Loucy (cell line): ENCODE data around the gene ALK.

Experiments used
- H2AFZ ChIP-seq: fragments of 200-600 bp; sonication (generic); 2 replicates; pipeline ENCODE4 v1.6.0; 2016; ENCODE audit warnings: antibody characterized with exemption, mild to moderate bottlenecking, low read length, moderate library complexity
- H3F3A ChIP-seq: fragments of 200-600 bp; 2 replicates; pipeline ENCODE4 v1.6.0; 2016; ENCODE audit warnings: antibody characterized with exemption, low read depth, mild to moderate bottlenecking
- H3K27me3 ChIP-seq: fragments of 200-600 bp; sonication (generic); 2 replicates; pipeline ENCODE4 v1.6.1; 2014; ENCODE audit warnings: low read length, mild to moderate bottlenecking; ENCODE audit not compliant: insufficient read depth, poor library complexity, severe bottlenecking
- H3K36me3 ChIP-seq: fragments of 200-600 bp; sonication (generic); 2 replicates; pipeline ENCODE4 v1.6.1; 2016; ENCODE audit warnings: low read length; ENCODE audit not compliant: insufficient read depth
- H3K4me1 ChIP-seq: fragments of 200-600 bp; sonication (generic); 2 replicates; pipeline ENCODE4 v1.5.1; 2014; ENCODE audit warnings: low read length, mild to moderate bottlenecking; ENCODE audit not compliant: insufficient read depth, poor library complexity, severe bottlenecking
- H3K4me2 ChIP-seq: fragments of 200-600 bp; sonication (generic); 2 replicates; pipeline ENCODE4 v1.6.0; 2014; ENCODE audit warnings: antibody characterized with exemption, low read length, low read depth, mild to moderate bottlenecking; ENCODE audit not compliant: poor library complexity, severe bottlenecking
- H3K4me3 ChIP-seq: fragments of 200-600 bp; sonication (generic); 2 replicates; pipeline ENCODE4 v1.5.1; 2014; ENCODE audit warnings: low read length, mild to moderate bottlenecking, mixed read lengths; ENCODE audit not compliant: poor library complexity, severe bottlenecking
- H3K79me2 ChIP-seq: fragments of 200-600 bp; sonication (generic); 2 replicates; pipeline ENCODE4 v1.6.1; 2014; ENCODE audit warnings: low read length; ENCODE audit not compliant: insufficient read depth
- H3K9ac ChIP-seq: fragments of 200-600 bp; sonication (generic); 2 replicates; pipeline ENCODE4 v1.6.0; 2014; ENCODE audit warnings: mild to moderate bottlenecking, low read depth, low read length, moderate library complexity; ENCODE audit not compliant: poor library complexity, severe bottlenecking
- H3K9me2 ChIP-seq: fragments of 200-600 bp; sonication (generic); replicated peaks from 2 replicates; pipeline ENCODE4 v1.6.1; 2016; ENCODE audit warnings: low read depth, low read length, mixed read lengths
- H3K9me3 ChIP-seq: fragments of 200-600 bp; sonication (generic); 2 replicates; pipeline ENCODE4 v1.6.1; 2014; ENCODE audit warnings: mild to moderate bottlenecking, antibody characterized with exemption, low read length, low read depth; ENCODE audit not compliant: insufficient read depth
- H4K20me1 ChIP-seq: fragments of 200-600 bp; sonication (generic); 2 replicates; pipeline ENCODE4 v1.6.0; 2014; ENCODE audit warnings: antibody characterized with exemption, low read length, mild to moderate bottlenecking; ENCODE audit not compliant: insufficient read depth, poor library complexity, severe bottlenecking
- EZH2phosphoT487 ChIP-seq: fragments of 200-600 bp; IDR thresholded peaks from 2 replicates; pipeline ENCODE4 v1.6.1; 2018; ENCODE audit warnings: antibody characterized with exemption, mild to moderate bottlenecking, moderate library complexity, borderline replicate concordance
- TF ChIP-seq, protein P1 (sequence below): fragments of 200-600 bp; sonication (generic); conservative IDR thresholded peaks from 2 replicates; pipeline ENCODE4 v1.5.1; 2014; ENCODE audit warnings: mild to moderate bottlenecking, antibody characterized with exemption, low read length

ALK gene

DNA sequence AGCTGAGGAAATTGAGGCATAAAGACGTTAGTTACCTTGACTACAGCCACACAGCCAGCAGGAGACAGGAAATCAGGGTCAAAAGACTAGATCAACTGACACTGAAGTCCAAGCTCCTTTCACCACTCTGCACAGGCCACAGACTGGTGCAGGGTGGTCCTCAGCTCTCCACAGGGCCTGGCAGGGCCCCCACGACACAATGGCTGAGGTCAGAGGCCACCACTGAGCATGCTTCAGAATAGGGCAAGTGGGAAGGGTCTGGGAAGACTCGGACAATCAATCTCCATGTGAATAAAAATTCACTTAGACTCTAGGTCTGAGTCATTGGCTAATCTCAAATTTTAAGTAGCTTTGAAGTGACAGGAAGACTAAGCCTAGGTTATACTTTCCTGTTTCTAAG is 201.7 kb downstream of the ALK start:
- peaks cover 34% of the 10 kb centered on the region for H3K4me1 ChIP-seq
- no peaks in the 10 kb centered on the region for H3K27me3 ChIP-seq
- H3K9me3 ChIP-seq = no peaks in the 10 kb centered on the region
- H3K4me3 ChIP-seq = peak overlapping the region; percentile 18
- H3K79me2 ChIP-seq = no peaks in the 10 kb centered on the region
- H3K9ac ChIP-seq = peak overlapping the region; percentile 15
- H3F3A ChIP-seq = no peaks in the 10 kb centered on the region
- H3K4me2 ChIP-seq = peak overlapping the region; percentile 65
- H4K20me1 ChIP-seq = no peaks in the 10 kb centered on the region
- no peaks in the 10 kb centered on the region for H3K36me3 ChIP-seq
- no peaks in the 10 kb centered on the region for H3K9me2 ChIP-seq
- TF ChIP-seq, protein P1, sequence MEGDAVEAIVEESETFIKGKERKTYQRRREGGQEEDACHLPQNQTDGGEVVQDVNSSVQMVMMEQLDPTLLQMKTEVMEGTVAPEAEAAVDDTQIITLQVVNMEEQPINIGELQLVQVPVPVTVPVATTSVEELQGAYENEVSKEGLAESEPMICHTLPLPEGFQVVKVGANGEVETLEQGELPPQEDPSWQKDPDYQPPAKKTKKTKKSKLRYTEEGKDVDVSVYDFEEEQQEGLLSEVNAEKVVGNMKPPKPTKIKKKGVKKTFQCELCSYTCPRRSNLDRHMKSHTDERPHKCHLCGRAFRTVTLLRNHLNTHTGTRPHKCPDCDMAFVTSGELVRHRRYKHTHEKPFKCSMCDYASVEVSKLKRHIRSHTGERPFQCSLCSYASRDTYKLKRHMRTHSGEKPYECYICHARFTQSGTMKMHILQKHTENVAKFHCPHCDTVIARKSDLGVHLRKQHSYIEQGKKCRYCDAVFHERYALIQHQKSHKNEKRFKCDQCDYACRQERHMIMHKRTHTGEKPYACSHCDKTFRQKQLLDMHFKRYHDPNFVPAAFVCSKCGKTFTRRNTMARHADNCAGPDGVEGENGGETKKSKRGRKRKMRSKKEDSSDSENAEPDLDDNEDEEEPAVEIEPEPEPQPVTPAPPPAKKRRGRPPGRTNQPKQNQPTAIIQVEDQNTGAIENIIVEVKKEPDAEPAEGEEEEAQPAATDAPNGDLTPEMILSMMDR = no peak
- TF ChIP-seq EZH2phosphoT487 = no peak
- peak overlapping the region; percentile 47 for H2AFZ ChIP-seq

DNA sequence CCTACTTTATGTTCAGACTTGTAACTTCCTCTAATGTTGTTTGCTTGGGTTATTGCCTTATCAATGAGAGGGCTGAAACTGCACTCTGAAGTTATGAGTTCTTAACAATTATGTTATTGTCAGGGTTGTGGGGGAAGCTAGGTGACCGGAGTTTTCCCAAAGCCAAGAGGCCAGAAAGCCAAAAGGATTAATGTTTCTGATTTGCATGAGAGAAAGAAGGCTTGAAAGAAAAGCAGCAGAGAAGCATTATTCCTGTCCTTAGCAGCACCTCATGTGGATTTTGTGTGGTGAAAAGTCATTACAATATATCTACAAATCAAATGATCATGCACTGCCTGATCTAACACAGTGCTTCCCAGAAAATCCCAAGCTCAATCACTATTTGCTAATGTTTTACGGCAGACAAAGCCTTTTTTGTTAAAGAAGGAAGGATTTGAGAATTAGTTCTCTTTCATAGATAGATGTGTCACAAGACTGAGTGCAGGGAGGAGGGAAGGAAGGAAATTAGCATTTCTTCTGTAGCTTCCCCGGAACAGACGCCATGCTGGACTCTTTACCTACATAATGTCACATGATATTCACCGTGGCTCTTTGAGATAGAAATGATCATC is 203.2 kb downstream of the ALK start:
- no peak overlapping the region for H3K9ac ChIP-seq
- no peak overlapping the region for H3K4me2 ChIP-seq
- no peaks in the 10 kb centered on the region for H3K79me2 ChIP-seq
- no peaks in the 10 kb centered on the region for H4K20me1 ChIP-seq
- H2AFZ ChIP-seq = peak overlapping the region; percentile 28; the same call in 1 of the 2 replicates
- H3F3A ChIP-seq = no peaks in the 10 kb centered on the region
- no peaks in the 10 kb centered on the region for H3K9me2 ChIP-seq
- H3K9me3 ChIP-seq = no peaks in the 10 kb centered on the region
- no peaks in the 10 kb centered on the region for H3K27me3 ChIP-seq
- H3K4me1 ChIP-seq = peaks cover 31% of the 10 kb centered on the region
- no peaks in the 10 kb centered on the region for H3K36me3 ChIP-seq
- no peak for TF ChIP-seq EZH2phosphoT487
- TF ChIP-seq, protein P1 = no peak
- no peak overlapping the region for H3K4me3 ChIP-seq

DNA sequence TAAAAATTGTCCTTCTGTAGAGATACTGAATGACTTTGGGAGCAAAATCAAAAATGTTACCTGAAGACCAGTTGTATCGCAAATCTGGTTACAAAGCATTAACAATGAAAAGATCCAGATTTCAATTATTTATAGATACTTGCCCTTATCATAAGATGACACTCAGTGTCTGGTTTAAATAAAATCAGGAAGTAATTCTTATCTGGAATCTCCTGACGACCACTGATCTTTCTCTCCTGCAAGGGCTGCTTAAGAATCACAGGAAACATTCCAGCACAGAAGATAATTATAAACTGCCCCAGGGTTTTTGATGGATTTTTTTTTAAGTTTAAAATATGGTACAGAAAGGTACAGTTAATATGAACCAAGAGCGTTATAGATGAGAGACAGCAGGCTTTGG is 205.7 kb downstream of the ALK start:
- Histone ChIP-seq H3K4me3 (no peak overlapping the region), H3F3A (no peaks in the 10 kb centered on the region), H3K36me3 (no peaks in the 10 kb centered on the region), H4K20me1 (no peaks in the 10 kb centered on the region), H3K4me2 (no peak overlapping the region), H3K79me2 (no peaks in the 10 kb centered on the region), H3K9me2 (no peaks in the 10 kb centered on the region), H3K9me3 (no peaks in the 10 kb centered on the region), H3K27me3 (no peaks in the 10 kb centered on the region), H3K4me1 (peaks cover 37% of the 10 kb centered on the region), H3K9ac (no peak overlapping the region), H2AFZ (no peak overlapping the region)
- no peak for TF ChIP-seq EZH2phosphoT487
- TF ChIP-seq, protein P1 = no peak
